GM18508 (cell line): ENCODE measurements around the gene KLC4.

ENCODE experiments used
- ATAC-seq: cut with Tn5 transposase; IDR thresholded peaks from one replicate; pipeline ENCODE4 v1.9.1; 2021; ENCODE audit warnings: moderate number of reproducible peaks; ENCODE audit not compliant: insufficient read depth, unreplicated experiment

The KLC4 gene

GRCh38 chr6:43120944-43121913, 61.8 kb downstream of the KLC4 start:
- no peak for ATAC-seq

DNA sequence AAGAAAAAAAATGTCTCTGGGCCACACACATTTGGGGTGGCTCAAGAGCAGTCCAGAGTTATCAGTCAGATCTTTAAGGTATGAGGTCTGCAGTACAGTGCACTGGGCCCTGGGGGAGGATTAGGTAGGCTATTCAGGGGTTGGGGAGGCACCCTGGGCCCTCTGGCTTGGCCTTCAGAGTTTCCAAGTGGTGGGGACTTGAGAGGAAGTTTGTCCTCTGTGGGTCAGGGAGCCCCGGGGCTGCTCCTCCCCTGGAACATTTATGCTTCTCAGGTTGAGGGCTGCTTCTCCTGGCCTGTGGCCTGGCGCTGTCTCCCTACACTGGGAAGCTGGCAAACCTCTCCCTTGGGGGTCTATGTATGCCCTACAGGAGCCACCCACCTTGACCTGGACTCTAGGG, 62.7 kb downstream of the KLC4 start:
- no peak for ATAC-seq

- ATAC-seq = no peak
Measured at GRCh38 chr6:43123461-43124314, 64.3 kb downstream of the KLC4 start.

DNA sequence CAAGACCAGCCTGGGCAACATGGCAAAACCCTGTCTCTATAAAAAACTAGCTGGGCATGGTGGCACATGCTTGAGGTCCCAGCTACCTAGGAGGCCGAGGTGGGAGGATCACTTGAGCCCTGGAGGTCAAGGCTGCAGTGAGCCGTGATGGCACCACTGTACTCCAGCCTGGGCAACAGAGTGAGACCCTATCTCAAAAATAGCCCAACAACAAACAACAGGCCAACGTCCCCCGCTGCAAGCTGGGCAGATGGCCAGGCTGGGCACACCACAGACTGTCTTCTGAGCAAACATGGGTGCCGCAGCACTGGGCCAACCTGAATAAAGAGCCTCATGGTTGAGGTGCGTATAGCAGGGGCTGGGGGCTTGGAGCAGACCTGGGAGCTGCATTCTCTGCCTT, 65.0 kb downstream of the KLC4 start:
- no peak for ATAC-seq
